Astrocyte of the spinal cord (primary cell): Measurements from ENCODE around the gene POLR3B.

ENCODE experiments used
- DNase-seq: peaks from one replicate; pipeline ENCODE4 v3.0.0; 2011; ENCODE audit warnings: low read depth, low spot score
- H3K4me3 ChIP-seq: 2 replicates; pipeline ENCODE4 v1.5.1; 2011; ENCODE audit warnings: low read depth, mild to moderate bottlenecking, low read length, moderate library complexity
- in situ Hi-C: cut with HindIII; loops from 2 replicates; pipeline ENCODE4 v1.10.0; 2017; ENCODE audit warnings: low sequenced_read_pairs
- TF ChIP-seq, protein P1 (sequence below): IDR thresholded peaks from 2 replicates; pipeline ENCODE4 v1.5.1; 2012; ENCODE audit warnings: low read depth, mild to moderate bottlenecking, low read length, inconsistent platforms

POLR3B gene

DNA sequence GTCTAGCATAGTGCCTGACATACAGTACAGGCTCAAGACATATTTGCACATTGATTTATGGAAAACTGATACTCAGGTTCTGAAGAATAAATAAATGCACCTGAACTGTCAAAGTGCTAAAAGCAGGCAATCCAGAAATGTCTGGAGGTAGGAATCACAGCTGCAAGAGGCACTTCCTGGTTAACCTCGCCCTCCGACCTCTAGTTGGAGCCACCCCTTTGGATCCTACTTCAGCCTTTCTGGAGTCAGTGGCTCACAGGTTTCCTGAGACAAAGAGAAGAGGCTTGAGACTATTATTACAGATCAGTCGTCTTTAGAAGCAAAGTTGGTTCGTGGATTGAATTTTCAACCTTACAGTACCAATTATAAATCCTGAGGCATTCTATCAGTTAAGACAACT lies 42.0 kb upstream of the POLR3B start:
- DNase-seq: no peak
- in situ Hi-C loops: no loop called here
- TF ChIP-seq, protein P1, sequence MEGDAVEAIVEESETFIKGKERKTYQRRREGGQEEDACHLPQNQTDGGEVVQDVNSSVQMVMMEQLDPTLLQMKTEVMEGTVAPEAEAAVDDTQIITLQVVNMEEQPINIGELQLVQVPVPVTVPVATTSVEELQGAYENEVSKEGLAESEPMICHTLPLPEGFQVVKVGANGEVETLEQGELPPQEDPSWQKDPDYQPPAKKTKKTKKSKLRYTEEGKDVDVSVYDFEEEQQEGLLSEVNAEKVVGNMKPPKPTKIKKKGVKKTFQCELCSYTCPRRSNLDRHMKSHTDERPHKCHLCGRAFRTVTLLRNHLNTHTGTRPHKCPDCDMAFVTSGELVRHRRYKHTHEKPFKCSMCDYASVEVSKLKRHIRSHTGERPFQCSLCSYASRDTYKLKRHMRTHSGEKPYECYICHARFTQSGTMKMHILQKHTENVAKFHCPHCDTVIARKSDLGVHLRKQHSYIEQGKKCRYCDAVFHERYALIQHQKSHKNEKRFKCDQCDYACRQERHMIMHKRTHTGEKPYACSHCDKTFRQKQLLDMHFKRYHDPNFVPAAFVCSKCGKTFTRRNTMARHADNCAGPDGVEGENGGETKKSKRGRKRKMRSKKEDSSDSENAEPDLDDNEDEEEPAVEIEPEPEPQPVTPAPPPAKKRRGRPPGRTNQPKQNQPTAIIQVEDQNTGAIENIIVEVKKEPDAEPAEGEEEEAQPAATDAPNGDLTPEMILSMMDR: no peak
- H3K4me3 ChIP-seq: no peak overlapping the region

- DNase-seq: no peak
- TF ChIP-seq, protein P1: no peak
- in situ Hi-C loops: no loop called here
- no peak overlapping the region for H3K4me3 ChIP-seq
These were observed 40.0 kb upstream of the POLR3B start for GRCh38 chr12:106317406-106318082.

GRCh38 chr12:106321139-106321850 lies 36.3 kb upstream of the POLR3B start:
- DNase-seq: no peak
- in situ Hi-C loops: no loop called here
- TF ChIP-seq, protein P1: no peak
- H3K4me3 ChIP-seq: no peak overlapping the region

- DNase-seq: no peak
- no peak overlapping the region for H3K4me3 ChIP-seq
- TF ChIP-seq, protein P1: no peak
- in situ Hi-C loops: no loop called here
These were observed 34.0 kb upstream of the POLR3B start for GRCh38 chr12:106323537-106323936.

- DNase-seq: no peak
- TF ChIP-seq, protein P1: no peak
- H3K4me3 ChIP-seq: no peak overlapping the region
- in situ Hi-C loops: no loop called here
These were observed 30.2 kb upstream of the POLR3B start for GRCh38 chr12:106327309-106327869.

- no peak for DNase-seq
- in situ Hi-C loops: no loop called here
- H3K4me3 ChIP-seq: no peak overlapping the region
- TF ChIP-seq, protein P1: no peak
These were observed 28.8 kb upstream of the POLR3B start for GRCh38 chr12:106328735-106329134.
